22Rv1 (cell line): ENCODE measurements around the gene PKIB.

Source experiments
- CTCF ChIP-seq: fragments of 450-650 bp; IDR thresholded peaks from 2 replicates; pipeline ENCODE4 v1.5.1; 2017; ENCODE audit warnings: mild to moderate bottlenecking
- ZFX ChIP-seq: fragments of 450-650 bp; IDR thresholded peaks from 2 replicates; pipeline ENCODE4 v1.6.1; 2017; ENCODE audit warnings: antibody characterized with exemption, borderline replicate concordance

GRCh38 chr6:122671251-122671650 lies 61.0 kb downstream of the PKIB start:
- TF ChIP-seq CTCF (no peak), ZFX (no peak)
